SU-DHL-6 (cell line): ENCODE measurements around the gene CNTRL.

Source experiments
- H2AFZ ChIP-seq: fragments of 200-600 bp; sonication (generic); 2 replicates; pipeline ENCODE4 v1.6.1; 2014; ENCODE audit warnings: low read depth, mild to moderate bottlenecking, moderate library complexity, mixed read lengths, antibody characterized with exemption, low read length; ENCODE audit not compliant: severe bottlenecking
- H3F3A ChIP-seq: fragments of 200-600 bp; shearing (Covaris generic); 2 replicates; pipeline ENCODE4 v1.6.0; 2016; ENCODE audit warnings: antibody characterized with exemption, mild to moderate bottlenecking; ENCODE audit not compliant: insufficient read depth
- H3K27ac ChIP-seq: fragments of 200-600 bp; sonication (generic); 2 replicates; pipeline ENCODE4 v1.5.1; 2016; ENCODE audit warnings: low read depth, mild to moderate bottlenecking, low read length, moderate library complexity, mixed read lengths
- H3K27me3 ChIP-seq: fragments of 200-600 bp; sonication (generic), shearing (Covaris generic); 2 replicates; pipeline ENCODE4 v1.6.0; 2014; ENCODE audit warnings: mild to moderate bottlenecking, low read length
- H3K36me3 ChIP-seq: fragments of 200-600 bp; sonication (generic); 2 replicates; pipeline ENCODE4 v1.6.1; 2014; ENCODE audit warnings: mild to moderate bottlenecking, low read length, mixed read lengths
- H3K4me2 ChIP-seq: fragments of 300-600, 200-600 bp; shearing (Covaris generic), sonication (generic); 2 replicates; pipeline ENCODE4 v1.6.0; 2014; ENCODE audit warnings: low read length, low read depth, mild to moderate bottlenecking; ENCODE audit not compliant: poor library complexity, severe bottlenecking
- H3K4me3 ChIP-seq: fragments of 200-600 bp; sonication (generic); 2 replicates; pipeline ENCODE4 v1.5.1; 2014; ENCODE audit warnings: antibody characterized with exemption, low read length, mild to moderate bottlenecking, mixed read lengths; ENCODE audit not compliant: insufficient read depth, poor library complexity, severe bottlenecking
- H3K79me2 ChIP-seq: fragments of 200-600 bp; sonication (generic); 2 replicates; pipeline ENCODE4 v1.6.1; 2014; ENCODE audit warnings: mild to moderate bottlenecking, low read length, moderate library complexity; ENCODE audit not compliant: insufficient read depth
- H3K9ac ChIP-seq: fragments of 200-600 bp; sonication (generic); 2 replicates; pipeline ENCODE4 v1.7.0; 2014; ENCODE audit warnings: mild to moderate bottlenecking, low read length
- H3K9me2 ChIP-seq: fragments of 200-600 bp; sonication (generic); replicated peaks from 2 replicates; pipeline ENCODE4 v1.6.1; 2014; ENCODE audit warnings: low read length; ENCODE audit not compliant: insufficient read depth
- H3K9me3 ChIP-seq: fragments of 200-600 bp; sonication (generic); 2 replicates; pipeline ENCODE4 v1.6.1; 2014; ENCODE audit warnings: low read length, mixed read lengths; ENCODE audit not compliant: insufficient read depth
- H4K20me1 ChIP-seq: fragments of 200-600 bp; sonication (generic); 2 replicates; pipeline ENCODE4 v1.6.1; 2014; ENCODE audit warnings: low read depth, mild to moderate bottlenecking, antibody characterized with exemption, low read length, moderate library complexity, mixed read lengths
- EZH2phosphoT487 ChIP-seq: fragments of 200-600 bp; sonication (generic), shearing (Covaris generic); conservative IDR thresholded peaks from 2 replicates; pipeline ENCODE4 v1.6.1; 2018; ENCODE audit warnings: mild to moderate bottlenecking, antibody characterized with exemption, low read length, moderate library complexity, mixed read lengths
- TF ChIP-seq, protein P1 (sequence below): fragments of 200-600 bp; sonication (generic); IDR thresholded peaks from one replicate; pipeline ENCODE4 v1.5.1; 2017; ENCODE audit warnings: antibody characterized with exemption, mild to moderate bottlenecking, low read length, moderate library complexity; ENCODE audit not compliant: insufficient read depth, poor library complexity, severe bottlenecking

The CNTRL gene

DNA sequence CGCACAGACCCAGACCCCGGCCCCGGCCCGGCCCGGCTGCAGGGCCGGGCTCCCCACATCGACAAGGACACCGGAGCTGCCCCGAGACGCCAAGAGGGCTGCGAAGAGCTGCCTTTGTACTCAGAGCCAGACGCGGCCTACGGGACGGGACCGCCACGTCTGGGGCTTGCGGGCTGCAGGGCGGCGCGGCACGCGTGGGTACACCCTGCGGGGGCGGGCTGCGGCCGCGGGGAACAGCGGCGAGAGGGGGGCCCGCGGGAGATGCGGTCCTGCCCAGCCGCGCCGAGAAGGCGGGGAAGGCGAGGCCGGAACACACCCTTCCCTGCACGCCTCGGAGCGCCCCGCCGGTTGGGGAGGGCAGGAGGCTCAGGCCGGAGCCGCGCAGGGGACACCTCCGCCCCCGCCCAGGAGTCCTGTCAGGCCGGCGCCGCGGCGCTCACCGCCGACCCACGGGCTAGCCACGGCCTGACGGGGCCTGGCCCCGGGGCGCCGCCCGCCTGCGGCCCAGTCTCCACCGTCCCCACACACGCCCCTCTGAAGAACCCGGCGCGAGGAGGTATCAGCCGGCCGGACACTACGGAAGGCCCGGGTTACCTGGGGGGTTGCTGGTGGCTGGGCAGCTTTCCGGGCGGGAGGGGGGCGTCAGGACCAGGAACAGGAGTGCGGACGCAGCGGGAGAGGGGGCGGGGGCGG lies 126.4 kb downstream of the CNTRL start:
- Histone ChIP-seq H2AFZ (peak overlapping the region; percentile 39), H3K79me2 (peaks cover 60% of the 10 kb centered on the region), H3K9me2 (no peaks in the 10 kb centered on the region), H3K4me2 (peak overlapping the region; percentile 94), H3K27ac (peak overlapping the region; percentile 76), H3F3A (peaks cover 24% of the 10 kb centered on the region; the same call in 1 of the 2 replicates), H3K9ac (peak overlapping the region; percentile 97), H3K9me3 (no peaks in the 10 kb centered on the region), H3K27me3 (no peaks in the 10 kb centered on the region), H4K20me1 (peaks cover 42% of the 10 kb centered on the region), H3K4me3 (peak overlapping the region; percentile 71), H3K36me3 (0 out of 2 replicates have a peak, but pooled peaks cover 3% of the 10 kb centered on the region)
- TF ChIP-seq, protein P1, sequence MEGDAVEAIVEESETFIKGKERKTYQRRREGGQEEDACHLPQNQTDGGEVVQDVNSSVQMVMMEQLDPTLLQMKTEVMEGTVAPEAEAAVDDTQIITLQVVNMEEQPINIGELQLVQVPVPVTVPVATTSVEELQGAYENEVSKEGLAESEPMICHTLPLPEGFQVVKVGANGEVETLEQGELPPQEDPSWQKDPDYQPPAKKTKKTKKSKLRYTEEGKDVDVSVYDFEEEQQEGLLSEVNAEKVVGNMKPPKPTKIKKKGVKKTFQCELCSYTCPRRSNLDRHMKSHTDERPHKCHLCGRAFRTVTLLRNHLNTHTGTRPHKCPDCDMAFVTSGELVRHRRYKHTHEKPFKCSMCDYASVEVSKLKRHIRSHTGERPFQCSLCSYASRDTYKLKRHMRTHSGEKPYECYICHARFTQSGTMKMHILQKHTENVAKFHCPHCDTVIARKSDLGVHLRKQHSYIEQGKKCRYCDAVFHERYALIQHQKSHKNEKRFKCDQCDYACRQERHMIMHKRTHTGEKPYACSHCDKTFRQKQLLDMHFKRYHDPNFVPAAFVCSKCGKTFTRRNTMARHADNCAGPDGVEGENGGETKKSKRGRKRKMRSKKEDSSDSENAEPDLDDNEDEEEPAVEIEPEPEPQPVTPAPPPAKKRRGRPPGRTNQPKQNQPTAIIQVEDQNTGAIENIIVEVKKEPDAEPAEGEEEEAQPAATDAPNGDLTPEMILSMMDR = no peak
- no peak for TF ChIP-seq EZH2phosphoT487

DNA sequence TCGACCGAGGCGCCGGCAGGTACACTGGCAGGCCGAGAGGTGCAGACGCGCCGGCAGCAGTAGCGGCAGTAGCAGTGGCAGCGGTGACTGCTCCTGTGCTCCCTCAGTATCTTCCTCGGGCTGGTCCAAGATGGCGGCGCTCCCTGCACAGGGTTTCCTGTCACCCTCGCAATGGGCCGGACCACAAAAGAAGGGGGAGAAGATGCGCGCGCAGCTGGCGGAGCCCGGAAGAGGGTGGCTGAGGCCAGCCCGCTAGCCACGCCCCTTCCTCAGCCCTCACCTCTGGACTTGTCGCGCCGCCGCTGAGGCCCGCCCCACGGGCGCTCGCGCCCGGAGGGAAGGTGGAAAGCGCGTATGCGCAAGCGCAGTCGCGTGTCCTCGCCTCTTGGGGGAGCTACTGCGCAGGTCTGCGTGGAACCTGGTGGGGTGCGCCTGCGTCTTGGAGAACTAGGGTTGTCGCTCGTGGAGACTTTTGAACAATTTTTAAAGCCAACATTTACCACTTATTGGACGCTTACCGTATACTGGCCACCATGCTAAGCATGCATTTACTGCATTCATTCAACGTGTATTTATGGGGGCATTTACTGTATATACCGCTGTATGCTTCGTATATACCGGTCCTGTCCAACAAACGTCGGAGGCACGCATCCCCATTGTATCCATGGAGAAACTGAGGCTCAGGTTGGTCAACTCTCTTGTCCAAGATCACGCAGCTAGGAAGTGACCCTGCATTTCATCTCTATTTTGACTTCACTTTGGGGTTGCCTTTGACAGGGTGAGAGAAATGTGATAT lies 127.2 kb downstream of the CNTRL start, which contains the start of gene RAB14:
Gene RAB14 (minus strand): TSS at position 132 of the 796 bp plus-strand sequence. CDS start 8,457 bp downstream, outside the sequence.
- Histone ChIP-seq H3K9ac (peak within 1 kb of the TSS; percentile 97), H3K9me2 (no peaks in the 10 kb centered on the region), H4K20me1 (peaks cover 35% of the 10 kb centered on the region), H3K9me3 (no peaks in the 10 kb centered on the region), H3K36me3 (0 out of 2 replicates have a peak, but pooled peaks cover 3% of the 10 kb centered on the region), H3F3A (peaks cover 19% of the 10 kb centered on the region; the same call in 1 of the 2 replicates), H2AFZ (peak within 1 kb of the TSS; percentile 56), H3K4me3 (peak within 1 kb of the TSS; percentile 78), H3K27ac (peak within 1 kb of the TSS; percentile 76), H3K4me2 (peak within 1 kb of the TSS; percentile 94), H3K79me2 (peaks cover 53% of the 10 kb centered on the region), H3K27me3 (no peaks in the 10 kb centered on the region)
- TF ChIP-seq EZH2phosphoT487 = no peak
- TF ChIP-seq, protein P1 = peak; percentile 50

DNA sequence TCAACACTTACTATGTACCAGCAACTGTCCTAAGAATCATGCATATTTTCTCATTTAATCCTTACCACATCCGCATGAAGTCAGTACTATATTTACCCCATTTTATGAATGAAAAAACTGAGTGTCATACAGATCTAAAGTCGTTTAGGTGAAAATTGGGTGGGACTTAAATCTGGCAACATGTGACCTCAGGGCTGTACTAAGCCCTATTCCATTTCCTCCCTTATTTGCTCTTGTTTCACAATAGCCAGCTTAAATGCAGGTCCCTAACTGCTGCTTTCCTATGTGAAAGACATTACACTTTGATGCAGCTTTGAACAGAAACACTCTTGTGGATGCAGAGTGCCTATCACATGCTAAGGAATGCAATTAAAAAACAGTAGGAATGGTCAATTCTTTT lies 129.4 kb downstream of the CNTRL start:
- H3F3A ChIP-seq = peaks cover 8% of the 10 kb centered on the region; the same call in 1 of the 2 replicates
- no peaks in the 10 kb centered on the region for H3K27me3 ChIP-seq
- no peak overlapping the region for H2AFZ ChIP-seq
- no peak for TF ChIP-seq EZH2phosphoT487
- TF ChIP-seq, protein P1 = no peak
- no peak overlapping the region for H3K27ac ChIP-seq
- peaks cover 13% of the 10 kb centered on the region for H4K20me1 ChIP-seq
- H3K4me2 ChIP-seq = no peak overlapping the region
- H3K9me2 ChIP-seq = no peaks in the 10 kb centered on the region
- H3K9me3 ChIP-seq = no peaks in the 10 kb centered on the region
- H3K36me3 ChIP-seq = 0 out of 2 replicates have a peak, but pooled peaks cover 3% of the 10 kb centered on the region
- no peak overlapping the region for H3K4me3 ChIP-seq
- peaks cover 31% of the 10 kb centered on the region for H3K79me2 ChIP-seq
- no peak overlapping the region for H3K9ac ChIP-seq
